Mucosa of descending colon (tissue), 3 donors: ENCODE results near the gene COPS8. TPM values are rescaled to one million over a fixed set of nuclear protein-coding genes. Genes with fewer than 3 reads are reported as not detected.

Source experiments
- ATAC-seq: fragments of 200-7000 bp; cut with Tn5 transposase; one replicate; pipeline ENCODE4 v1.9.1; 2020; ENCODE audit warnings: mild to moderate bottlenecking, moderate library complexity
- DNase-seq, 3 donors: peaks; one replicate each; pipeline ENCODE4 v3.0.0-alpha.2; 2020
- H3K36me3 ChIP-seq: fragments of 200-600 bp; one replicate; pipeline ENCODE4 v1.8.0; 2021; ENCODE audit warnings: low read depth, mild to moderate bottlenecking
- H3K4me1 ChIP-seq: fragments of 200-600 bp; one replicate; pipeline ENCODE4 v1.8.0; 2021; ENCODE audit warnings: low read depth, mild to moderate bottlenecking
- H3K4me3 ChIP-seq: fragments of 200-600 bp; one replicate; pipeline ENCODE4 v1.8.0; 2021; ENCODE audit warnings: mild to moderate bottlenecking
- H3K9me3 ChIP-seq: fragments of 200-600 bp; one replicate; pipeline ENCODE4 v1.8.0; 2021; ENCODE audit warnings: mild to moderate bottlenecking
- CTCF ChIP-seq: fragments of 200-600 bp; IDR thresholded peaks from one replicate; pipeline ENCODE4 v1.8.0; 2022; ENCODE audit warnings: antibody characterized with exemption, mild to moderate bottlenecking
- intact Hi-C, 2 donors: fragments of 100-400 bp; cut with DNase I in 1 of 2; cut with micrococcal nuclease in 1 of 2; formaldehyde crosslinking; loops; one replicate each; pipeline versions ENCODE4 v1.11.0 to v1.11.1; 2022; cut with DNase I, micrococcal nuclease
- total RNA-seq, 3 donors: library from RNA; stranded (reverse); fragmentation: NEBNext Ultra II Directional in 2 of 3; extraction: Animal tissue kit (Norgen Biotek cat#: 25700) in 2 of 3; gene quantifications; one replicate each; pipeline versions ENCODE4 v1.2.1 to v1.2.4, GENCODE V29; 2021 to 2023
- donor health status: DM: no; HTN: no; CAD: no; lungs with moderate emphysema.
- donor health status: DM: no; HTN: no; CAD: no.
- donor health status: DM: no; HTN: yes; CAD: no.

The COPS8 gene
- total RNA-seq, 3 donors from 2014 or later, result 23.4 to 37.3 (median 31.5) TPM

DNA sequence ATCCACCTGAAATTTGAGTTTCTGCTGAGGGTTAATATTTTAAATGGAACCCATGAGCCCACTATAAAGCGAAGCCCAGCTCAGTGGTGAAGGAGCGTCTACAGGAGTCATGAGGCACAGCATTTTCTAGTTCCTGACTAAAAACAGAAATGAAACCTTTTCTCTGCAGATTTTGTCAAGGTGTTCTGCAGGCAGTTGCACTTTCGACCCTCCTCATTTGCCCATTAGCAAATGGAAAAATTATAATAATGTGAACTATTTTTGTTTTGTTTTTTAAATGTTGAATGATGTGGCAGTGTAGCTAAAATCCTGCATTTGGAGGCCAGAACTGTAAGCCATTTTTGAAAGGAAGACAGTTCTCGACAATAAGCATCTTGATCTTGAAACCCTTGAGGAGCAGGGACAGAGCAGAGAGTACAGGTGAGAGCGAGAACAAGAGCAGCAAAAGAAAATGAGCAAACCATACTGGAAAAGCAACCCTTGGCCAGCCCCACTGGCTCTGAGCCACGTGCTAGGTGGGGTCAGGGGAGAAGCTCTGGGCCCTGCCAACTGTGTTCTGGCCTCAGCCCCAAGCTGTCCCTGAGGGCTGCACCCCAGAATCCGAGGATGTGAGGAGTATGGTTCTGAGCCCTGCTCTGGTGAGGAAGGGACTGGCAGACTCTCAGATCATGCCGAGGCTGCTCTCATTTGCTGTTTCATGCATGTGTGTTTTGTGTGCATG lies 26.4 kb upstream of the COPS8 start:
- peak; percentile 35 for ATAC-seq
- intact Hi-C loops, result no loop called here
- H3K9me3 ChIP-seq, result no peaks in the 10 kb centered on the region
- TF ChIP-seq CTCF, result no peak
- H3K36me3 ChIP-seq, result no peaks in the 10 kb centered on the region
- no peak for DNase-seq
- no peaks in the 10 kb centered on the region for H3K4me1 ChIP-seq
- no peak overlapping the region for H3K4me3 ChIP-seq

- Histone ChIP-seq H3K9me3 (no peaks in the 10 kb centered on the region), H3K36me3 (no peaks in the 10 kb centered on the region), H3K4me1 (no peaks in the 10 kb centered on the region), H3K4me3 (no peak overlapping the region)
- no peak for TF ChIP-seq CTCF
- intact Hi-C loops, result loop anchor here in 1 of 2 donors (10.0 kb wide), 1 partner anchor 716 kb away; no protein-coding TSS in a partner anchor
- peak in 1 of 3 donors; percentile 62 for DNase-seq
- ATAC-seq, result peak; percentile 58
Observed at GRCh38 chr2:237060534-237061312, 25.0 kb upstream of the COPS8 start.

- Histone ChIP-seq H3K4me1 (no peaks in the 10 kb centered on the region), H3K36me3 (no peaks in the 10 kb centered on the region), H3K4me3 (no peak overlapping the region), H3K9me3 (no peaks in the 10 kb centered on the region)
- ATAC-seq, result no peak
- TF ChIP-seq CTCF, result no peak
- DNase-seq, result no peak
- intact Hi-C loops, result loop anchor here in 1 of 2 donors (10.0 kb wide), 1 partner anchor 717 kb away; no protein-coding TSS in a partner anchor
Observed at GRCh38 chr2:237061356-237061755, 24.3 kb upstream of the COPS8 start.

DNA sequence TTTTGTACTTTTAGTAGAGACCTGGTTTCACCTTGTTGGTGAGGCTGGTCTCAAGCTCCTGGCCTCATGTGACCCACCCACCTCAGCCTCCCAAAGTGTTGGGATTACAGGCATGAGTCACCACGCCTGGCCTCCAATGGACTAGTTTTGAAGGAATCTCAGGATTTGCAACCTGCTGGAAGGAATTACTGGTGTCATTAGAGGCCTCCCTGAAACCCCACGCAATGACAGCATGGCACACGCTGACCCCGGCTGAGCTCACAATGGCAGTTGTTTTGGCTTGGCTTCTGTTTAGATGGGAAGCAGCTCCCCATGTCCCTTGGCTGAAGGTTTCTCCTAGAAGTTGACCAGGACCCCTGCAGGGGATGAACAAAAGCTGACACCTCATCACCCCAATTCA lies 23.1 kb upstream of the COPS8 start:
- no peaks in the 10 kb centered on the region for H3K36me3 ChIP-seq
- no peak for ATAC-seq
- TF ChIP-seq CTCF, result no peak
- H3K4me1 ChIP-seq, result no peaks in the 10 kb centered on the region
- H3K9me3 ChIP-seq, result no peaks in the 10 kb centered on the region
- intact Hi-C loops, result loop anchor here in 1 of 2 donors (10.0 kb wide), 1 partner anchor 718 kb away; no protein-coding TSS in a partner anchor
- no peak overlapping the region for H3K4me3 ChIP-seq
- no peak for DNase-seq

DNA sequence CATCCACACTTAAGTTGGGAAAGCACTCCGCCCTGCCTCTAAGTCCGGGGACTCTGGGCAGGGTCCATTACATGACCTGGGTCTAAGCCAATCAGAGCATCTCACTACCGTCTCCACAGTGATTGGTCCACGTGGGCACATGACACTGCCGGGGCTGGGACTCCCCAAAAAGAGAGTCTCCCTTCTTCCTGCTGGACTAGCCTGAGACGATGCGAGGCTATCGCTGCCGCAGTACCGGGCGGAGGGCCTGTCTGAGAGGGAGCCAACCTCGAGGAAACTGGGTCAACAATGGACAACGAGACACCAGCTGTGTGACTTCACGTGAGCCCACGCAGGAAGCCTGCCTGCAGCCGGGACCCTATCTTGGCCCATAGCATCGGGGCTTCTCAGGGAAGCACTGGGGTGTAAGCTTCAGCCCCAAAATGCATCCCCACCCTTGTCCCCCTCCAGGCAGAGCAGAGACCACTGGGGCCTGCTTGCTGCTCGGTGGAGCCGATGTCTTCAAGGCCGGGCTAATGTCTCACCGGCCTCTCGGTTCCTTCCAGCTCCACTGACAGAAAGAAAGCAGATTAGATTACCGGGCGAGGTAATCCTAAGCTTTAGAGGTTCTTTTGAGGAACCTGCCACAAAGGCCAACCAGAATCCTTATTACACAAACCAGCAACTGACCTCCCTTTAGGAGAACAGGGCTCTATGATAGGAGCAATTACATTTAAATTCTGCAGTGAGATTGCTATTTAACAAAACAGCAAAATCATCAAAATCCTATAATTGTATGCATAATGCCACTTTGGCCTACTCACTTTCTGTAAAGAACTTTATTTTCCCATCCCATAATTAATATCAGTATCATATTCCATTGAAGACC lies 21.3 kb upstream of the COPS8 start:
- Histone ChIP-seq H3K4me1 (no peaks in the 10 kb centered on the region), H3K9me3 (no peaks in the 10 kb centered on the region), H3K4me3 (no peak overlapping the region), H3K36me3 (no peaks in the 10 kb centered on the region)
- DNase-seq (no peak), ATAC-seq (no peak)
- no peak for TF ChIP-seq CTCF
- intact Hi-C loops, result loop anchor here in 1 of 2 donors (10.0 kb wide), 1 partner anchor 720 kb away; no protein-coding TSS in a partner anchor
